Measurements from ENCODE around the gene LMBR1L.
"Not testable (repeated sequence)": the region's sequence is repeated elsewhere in the genome, so short reads cannot be mapped to it uniquely, and the experiment has no call there.

LMBR1L gene

DNA sequence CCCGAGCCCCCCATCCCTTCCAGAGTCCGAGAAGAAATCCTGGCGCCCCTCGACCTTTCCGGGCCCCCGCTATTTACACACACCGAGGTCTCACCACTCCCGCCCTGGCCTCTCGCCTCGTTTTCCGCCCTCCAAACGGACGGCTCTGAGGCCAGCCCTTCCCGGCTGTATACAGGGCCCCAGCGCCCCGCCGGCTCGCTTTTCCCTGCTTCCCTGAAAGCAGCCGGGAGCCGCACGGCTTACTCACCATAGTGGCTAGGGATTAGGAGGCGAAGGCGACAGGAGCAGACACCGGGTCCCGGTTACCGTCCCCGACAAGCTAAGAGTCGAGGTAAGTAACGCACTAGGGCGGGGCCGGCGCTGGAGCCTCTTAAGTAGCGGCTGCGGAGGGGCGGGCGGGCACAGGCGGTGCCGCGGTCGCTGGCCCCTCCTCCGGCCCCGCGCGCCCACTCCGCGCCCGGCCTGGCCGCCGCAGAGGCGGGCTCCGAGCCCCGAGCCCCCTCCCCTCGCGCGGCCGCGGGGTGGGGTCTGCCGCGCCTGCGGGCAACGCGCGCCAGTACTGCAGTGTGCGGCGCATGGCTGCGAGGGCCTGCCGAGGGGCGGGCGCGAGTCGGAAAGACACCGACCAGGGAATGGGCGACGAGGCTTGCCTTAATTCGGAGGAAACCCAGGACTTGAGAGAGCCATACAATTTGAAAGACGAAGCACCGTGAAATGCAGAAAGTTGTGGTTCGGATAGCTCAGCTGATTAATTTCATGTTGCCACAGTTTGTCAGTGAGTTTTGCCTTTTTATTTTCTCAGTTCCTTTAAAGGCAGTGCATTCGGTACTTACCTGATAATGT lies 20.6 kb upstream of the LMBR1L start, which contains the start of gene TUBA1B:
TUBA1B (minus strand) TSS at position 345 of the 843 bp plus-strand sequence; CDS start at position 250, 95 bp downstream.
- TF ChIP-seq, protein P1, sequence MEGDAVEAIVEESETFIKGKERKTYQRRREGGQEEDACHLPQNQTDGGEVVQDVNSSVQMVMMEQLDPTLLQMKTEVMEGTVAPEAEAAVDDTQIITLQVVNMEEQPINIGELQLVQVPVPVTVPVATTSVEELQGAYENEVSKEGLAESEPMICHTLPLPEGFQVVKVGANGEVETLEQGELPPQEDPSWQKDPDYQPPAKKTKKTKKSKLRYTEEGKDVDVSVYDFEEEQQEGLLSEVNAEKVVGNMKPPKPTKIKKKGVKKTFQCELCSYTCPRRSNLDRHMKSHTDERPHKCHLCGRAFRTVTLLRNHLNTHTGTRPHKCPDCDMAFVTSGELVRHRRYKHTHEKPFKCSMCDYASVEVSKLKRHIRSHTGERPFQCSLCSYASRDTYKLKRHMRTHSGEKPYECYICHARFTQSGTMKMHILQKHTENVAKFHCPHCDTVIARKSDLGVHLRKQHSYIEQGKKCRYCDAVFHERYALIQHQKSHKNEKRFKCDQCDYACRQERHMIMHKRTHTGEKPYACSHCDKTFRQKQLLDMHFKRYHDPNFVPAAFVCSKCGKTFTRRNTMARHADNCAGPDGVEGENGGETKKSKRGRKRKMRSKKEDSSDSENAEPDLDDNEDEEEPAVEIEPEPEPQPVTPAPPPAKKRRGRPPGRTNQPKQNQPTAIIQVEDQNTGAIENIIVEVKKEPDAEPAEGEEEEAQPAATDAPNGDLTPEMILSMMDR (IDR thresholded peaks at IDR 0.05; ENCODE audit: borderline replicate concordance, control extremely low read depth, extremely low read depth, insufficient read depth, missing control alignments): no peak
- peak; percentile 97 for DNase-seq (ENCODE audit: low spot score)
- in situ Hi-C loops (cut with MboI; ENCODE audit: low sequenced_read_pairs, unreplicated experiment): no loop called here

DNA sequence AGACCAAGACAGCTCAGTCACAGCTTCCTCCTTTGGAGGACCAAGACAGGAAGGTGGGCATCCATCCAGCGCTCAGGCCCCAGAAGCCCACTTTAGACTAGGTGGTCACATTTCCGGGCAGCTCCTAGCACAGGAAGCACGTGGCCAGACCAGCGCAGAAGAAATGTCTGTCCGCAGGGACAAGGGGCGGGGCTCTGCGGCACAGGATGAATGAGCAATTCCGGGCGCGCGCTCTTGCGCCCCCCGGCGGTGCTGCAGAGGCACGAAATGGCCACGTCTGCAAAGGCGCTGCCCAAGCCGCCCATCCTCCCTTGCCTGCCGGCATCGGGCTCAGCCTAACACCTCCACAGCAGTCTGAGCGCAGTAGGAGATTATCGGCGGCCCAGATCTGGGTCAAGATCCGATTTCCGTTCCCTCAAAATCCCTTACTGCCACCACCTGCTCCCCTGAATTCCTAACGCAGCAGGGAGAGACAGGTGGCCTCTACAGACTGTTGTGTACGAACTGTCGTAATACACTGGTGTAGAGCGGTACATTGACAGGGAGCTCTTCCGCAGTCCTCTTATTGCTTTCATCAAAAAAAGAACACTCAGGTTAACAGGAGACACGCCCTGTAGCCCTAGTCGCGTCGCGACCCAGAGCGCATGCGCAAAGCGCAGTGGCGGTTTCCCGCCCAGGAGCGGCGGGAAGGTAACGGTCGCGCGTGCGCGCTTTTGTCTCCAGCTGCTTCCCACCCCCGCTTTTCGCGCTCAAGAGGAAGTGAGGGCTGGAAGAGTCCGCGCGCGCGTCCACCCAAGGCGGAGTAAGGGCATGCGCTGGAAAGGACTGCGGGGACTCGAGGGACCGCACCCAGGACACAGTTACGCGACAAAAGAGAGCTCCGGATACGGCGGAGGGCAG lies 19.8 kb upstream of the LMBR1L start:
- TF ChIP-seq, protein P1 (IDR thresholded peaks at IDR 0.05; ENCODE audit: borderline replicate concordance, control extremely low read depth, extremely low read depth, insufficient read depth, missing control alignments): peak; percentile 97
- in situ Hi-C loops (cut with MboI; ENCODE audit: low sequenced_read_pairs, unreplicated experiment): no loop called here

DNA sequence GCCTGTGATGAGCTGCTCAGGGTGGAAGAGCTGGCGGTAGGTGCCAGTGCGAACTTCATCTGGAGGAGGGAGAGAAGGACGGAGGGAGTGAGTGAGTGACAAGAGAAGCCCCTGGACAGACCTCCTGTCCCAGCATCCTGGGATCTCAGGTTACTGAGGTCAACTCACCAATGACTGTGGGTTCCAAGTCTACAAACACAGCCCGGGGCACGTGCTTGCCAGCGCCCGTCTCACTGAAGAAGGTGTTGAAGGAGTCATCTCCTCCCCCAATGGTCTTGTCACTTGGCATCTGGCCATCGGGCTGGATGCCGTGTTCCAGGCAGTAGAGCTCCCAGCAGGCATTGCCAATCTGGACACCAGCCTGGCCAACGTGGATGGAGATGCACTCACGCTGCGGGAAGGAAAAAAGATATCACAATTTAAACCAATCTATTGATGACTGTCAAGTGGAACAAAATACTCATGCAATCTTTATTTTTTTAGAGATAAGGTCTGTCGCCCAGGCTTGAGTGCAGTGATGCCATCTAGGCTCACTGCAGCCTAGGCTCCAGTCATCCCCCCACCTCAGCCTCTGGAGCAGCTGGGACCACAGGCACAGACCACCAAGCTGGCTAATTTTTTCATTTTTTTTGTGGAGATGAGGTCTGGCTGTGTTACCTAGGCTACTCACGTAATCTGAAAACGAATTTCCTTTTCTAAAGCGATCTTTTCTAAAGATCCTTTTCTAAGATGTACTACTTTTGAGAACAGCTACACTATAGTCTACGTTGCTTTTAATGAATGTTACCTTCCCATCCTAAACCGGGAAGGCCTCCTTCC lies 18.9 kb upstream of the LMBR1L start:
- TF ChIP-seq, protein P1 (IDR thresholded peaks at IDR 0.05; ENCODE audit: borderline replicate concordance, control extremely low read depth, extremely low read depth, insufficient read depth, missing control alignments): no peak
- no peak for DNase-seq (ENCODE audit: low spot score)
- in situ Hi-C loops (cut with MboI; ENCODE audit: low sequenced_read_pairs, unreplicated experiment): no loop called here

More for the DNA sequence above, 19.8 kb upstream of the LMBR1L start:
- DNase-seq (ENCODE audit: low spot score): peak; percentile 92

DNA sequence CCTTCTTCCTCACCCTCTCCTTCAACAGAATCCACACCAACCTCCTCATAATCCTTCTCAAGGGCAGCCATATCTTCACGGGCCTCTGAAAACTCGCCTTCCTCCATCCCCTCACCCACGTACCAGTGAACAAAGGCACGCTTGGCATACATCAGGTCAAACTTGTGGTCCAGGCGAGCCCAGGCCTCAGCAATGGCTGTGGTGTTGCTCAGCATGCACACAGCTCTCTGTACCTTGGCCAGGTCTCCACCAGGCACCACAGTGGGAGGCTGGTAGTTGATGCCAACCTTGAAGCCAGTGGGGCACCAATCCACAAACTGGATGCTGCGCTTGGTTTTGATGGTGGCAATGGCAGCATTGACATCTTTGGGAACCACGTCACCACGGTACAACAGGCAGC lies 17.3 kb upstream of the LMBR1L start:
- in situ Hi-C loops (cut with MboI; ENCODE audit: low sequenced_read_pairs, unreplicated experiment); DNase-seq (ENCODE audit: low spot score): not testable (repeated sequence)

DNA sequence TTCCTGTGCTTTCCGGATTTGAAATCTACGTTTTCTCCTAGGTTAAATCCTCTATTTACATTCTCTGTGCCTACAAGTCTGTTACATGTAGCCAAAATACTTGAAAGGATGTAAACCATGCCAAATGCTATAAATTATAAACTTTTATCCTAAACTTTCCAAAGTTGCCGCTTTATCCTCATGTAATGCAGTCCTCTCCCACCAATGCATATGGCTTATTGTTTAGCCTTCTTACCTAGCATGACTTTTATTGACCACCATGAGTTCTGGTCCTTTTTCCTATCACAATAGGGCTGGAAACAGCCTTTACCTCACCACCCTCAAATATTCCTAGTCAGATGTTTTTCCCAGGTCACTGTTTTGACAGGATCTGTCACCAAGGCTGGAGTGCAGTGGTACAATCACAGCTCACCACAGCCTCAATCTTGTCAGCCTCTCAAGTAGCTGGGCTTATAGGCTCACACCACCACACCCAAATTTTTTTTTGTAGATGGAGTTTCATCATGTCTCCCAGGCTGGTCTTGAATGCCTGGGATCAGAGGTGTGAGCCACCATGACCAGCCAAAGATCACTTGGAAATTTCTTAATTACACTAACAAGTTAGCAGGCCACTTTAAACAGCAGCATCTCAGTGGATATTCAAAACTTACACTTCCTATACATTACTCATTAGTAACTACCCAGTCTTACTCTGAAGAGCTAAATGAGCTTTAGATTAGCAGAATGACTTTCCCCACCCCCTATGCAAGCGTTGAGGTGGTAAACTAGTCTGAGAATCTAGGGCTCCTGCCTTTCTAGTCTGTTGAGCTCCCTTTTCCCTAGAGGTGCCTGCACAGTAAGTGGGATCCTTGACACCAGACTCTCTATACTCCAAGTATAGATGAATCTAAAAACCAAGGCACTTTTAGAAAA lies 16.5 kb upstream of the LMBR1L start:
- TF ChIP-seq, protein P1 (IDR thresholded peaks at IDR 0.05; ENCODE audit: borderline replicate concordance, control extremely low read depth, extremely low read depth, insufficient read depth, missing control alignments): no peak
- no peak for DNase-seq (ENCODE audit: low spot score)
- in situ Hi-C loops (cut with MboI; ENCODE audit: low sequenced_read_pairs, unreplicated experiment): no loop called here

DNA sequence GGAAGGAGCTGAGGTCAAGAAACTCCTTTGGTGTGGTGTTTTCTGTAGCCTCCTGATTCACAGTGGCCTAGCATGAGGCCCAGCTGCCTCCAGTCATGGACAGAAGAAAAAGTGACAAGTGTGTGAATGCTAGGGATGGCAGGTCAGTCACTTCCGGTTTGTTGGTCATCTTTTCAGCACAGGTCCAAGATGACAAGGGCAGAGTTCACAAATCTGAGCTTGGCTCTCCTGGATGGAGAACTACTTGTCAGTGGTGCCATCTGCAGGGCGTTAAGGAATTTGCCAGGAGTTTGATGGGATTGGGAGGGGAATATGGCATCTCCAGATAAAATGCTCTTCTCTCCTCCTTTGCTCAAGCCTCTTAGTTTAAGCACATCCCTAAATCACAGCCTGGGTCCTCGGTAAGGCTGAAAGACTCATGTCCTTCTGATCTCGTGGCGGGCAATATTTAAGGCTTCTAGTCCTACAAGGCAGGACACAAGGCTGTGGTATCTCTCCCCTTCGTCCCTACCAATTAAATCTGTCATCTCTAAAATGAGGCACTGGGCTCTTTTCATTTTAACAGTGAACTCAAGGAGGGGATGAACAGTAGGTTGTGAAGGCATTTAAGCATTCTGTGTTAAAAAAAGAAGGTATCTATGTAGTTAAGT lies 10.5 kb upstream of the LMBR1L start:
- DNase-seq (ENCODE audit: low spot score): peak; percentile 50
- in situ Hi-C loops (cut with MboI; ENCODE audit: low sequenced_read_pairs, unreplicated experiment): no loop called here

More for the DNA sequence above, 10.5 kb upstream of the LMBR1L start:
- TF ChIP-seq, protein P1 (IDR thresholded peaks at IDR 0.05; ENCODE audit: borderline replicate concordance, control extremely low read depth, extremely low read depth, insufficient read depth, missing control alignments): peak; percentile 50
